SK-N-MC (cell line): ENCODE measurements around the gene TCAP.

Source experiments
- EZH2 ChIP-seq: fragments of 200-600 bp; sonication (generic); IDR thresholded peaks from one replicate; pipeline ENCODE4 v1.6.1; 2017; ENCODE audit warnings: antibody characterized with exemption
- FOXP2 ChIP-seq: optimal IDR thresholded peaks from 2 replicates; pipeline ENCODE3; 2011; ENCODE audit warnings: mild to moderate bottlenecking, moderate library complexity; ENCODE audit not compliant: insufficient read depth; ENCODE audit errors: extremely low read length, control extremely low read depth
- POLR2AphosphoS5 ChIP-seq: IDR thresholded peaks from 2 replicates; pipeline ENCODE4 v1.6.1; 2012; ENCODE audit warnings: mild to moderate bottlenecking, low read depth, low read length, borderline replicate concordance

DNA sequence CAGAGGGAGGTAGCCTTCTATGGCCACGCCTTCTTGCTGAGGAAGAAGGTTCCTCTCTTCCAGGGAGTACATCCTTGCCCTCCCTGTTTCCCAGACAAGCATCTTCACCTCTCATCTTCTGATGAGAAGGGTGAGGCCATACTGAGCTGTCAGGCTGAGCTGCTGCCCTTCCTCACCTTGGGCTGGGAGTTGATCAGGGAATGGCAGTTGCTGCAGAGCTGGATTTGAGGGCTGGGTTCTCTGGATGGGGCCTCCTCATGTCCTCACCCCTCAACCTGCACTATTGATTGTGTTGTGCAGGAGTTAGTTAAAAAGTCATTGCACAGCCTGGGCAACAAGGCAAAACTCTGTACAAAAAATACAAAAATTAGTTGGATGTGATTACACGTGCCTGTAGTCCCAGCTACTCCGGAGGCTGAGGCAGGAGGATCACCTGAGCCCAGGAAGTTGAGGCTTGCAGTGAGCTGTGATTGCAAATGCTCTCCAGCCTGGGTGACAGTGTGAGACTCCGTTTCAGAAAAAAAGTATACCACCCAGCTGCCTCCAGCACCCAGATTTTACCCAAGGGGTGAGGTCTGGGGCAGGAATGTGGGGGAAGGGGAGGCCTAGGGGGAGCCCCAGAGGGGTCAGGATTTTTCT is 36.8 kb downstream of the TCAP start:
- no peak for TF ChIP-seq POLR2AphosphoS5
- no peak for TF ChIP-seq EZH2
- no peak for TF ChIP-seq FOXP2
